Suppressor macrophage treated with lipopolysaccharide for 1 hour (primary cell): ENCODE results near the gene ETS2.
A peak's percentile ranks its signal among the peaks of the same experiment; 100 is the strongest.
"Not testable (repeated sequence)": the region's sequence is repeated elsewhere in the genome, so short reads cannot be mapped to it uniquely, and the experiment has no call there.

Experiments used
- DNase-seq, 3 donors: peaks; one replicate each; pipeline ENCODE4 v3.0.0-alpha.2; 2020 to 2022

ETS2 gene

DNA sequence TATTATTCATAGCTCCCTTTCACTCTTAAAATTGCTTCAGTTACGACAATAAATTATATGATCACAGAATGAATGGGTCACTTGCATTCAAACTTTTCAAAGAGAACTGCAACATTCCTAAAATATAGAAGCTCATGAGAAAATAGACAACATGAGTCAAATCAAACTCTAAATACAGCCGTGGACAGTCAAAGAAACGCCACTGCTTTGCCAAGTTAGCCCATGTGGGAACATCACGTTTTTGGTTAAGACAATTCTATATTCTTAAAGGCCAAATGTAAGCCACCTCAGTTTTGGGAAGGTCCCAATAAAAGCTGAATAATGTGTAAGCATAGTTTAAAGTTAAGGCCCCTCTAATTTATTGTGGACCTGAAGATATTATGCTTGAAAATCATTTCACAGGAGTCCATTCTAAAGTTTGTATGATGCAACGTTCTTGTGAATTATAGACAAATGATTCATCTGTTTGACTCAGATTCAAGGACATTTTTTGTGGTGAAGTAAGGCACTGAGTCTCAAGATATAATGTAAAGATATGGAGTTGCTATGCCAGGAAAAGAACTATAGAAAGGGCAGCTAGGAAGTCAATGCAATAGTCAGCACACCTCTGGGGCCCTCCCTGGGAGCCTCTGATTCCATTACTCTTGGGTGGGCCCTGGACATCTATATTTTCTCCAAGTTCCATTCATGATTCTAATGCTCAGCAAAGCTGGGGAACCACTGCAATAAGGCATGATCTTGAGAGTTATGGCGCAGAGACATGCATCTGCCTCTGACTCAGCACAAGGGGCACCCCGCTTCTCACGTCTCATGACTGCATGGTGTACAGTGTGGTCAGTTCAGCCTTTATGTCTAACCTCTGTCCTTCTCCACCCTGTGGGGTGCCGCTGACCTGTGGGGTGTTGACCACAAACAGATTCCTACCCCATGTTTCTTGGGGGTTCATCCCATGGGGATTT is 33.9 kb downstream of the ETS2 start:
- peak; percentile 86 to 89 (median 89) for DNase-seq

DNA sequence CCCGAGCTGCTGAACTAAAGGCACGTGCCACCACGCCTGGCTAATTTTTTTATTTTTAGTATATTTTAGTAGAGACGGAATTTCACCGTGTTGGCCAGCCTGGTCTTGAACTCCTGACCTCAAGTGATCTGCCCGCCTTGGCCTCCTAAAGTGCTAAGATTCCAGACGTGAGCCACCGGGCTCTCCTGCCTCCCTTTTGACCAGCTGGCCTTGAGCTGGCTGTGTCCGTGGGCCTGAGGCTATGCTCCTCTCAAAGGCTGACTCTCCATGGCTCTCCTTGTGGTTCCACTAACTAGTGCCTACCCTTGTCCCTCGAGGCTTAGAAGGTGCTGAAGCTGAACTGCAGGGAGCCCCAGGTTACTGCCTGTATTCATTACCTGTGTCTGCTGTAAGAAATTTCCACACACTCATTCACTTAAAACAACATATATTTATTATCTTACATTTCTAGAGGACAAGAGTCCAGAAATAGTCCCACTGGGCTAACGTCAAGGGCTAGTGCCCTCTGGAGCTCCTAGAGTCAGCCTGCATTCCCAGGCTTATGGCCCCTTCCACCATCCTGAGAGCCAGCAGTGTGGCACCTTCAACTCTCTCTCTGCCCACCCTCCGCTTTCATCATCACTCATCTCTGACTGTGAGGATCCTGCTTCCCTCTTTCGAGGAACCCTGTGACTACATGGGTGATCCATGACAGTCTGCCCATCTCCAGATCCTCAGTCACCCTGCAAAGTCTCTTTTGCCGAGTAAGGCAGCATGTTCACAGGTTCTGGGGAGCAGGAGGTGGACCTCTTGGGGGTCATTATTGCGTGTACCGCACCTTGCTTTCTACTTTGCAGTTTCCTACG is 34.9 kb downstream of the ETS2 start:
- peak; percentile 59 to 75 (median 63) for DNase-seq

DNA sequence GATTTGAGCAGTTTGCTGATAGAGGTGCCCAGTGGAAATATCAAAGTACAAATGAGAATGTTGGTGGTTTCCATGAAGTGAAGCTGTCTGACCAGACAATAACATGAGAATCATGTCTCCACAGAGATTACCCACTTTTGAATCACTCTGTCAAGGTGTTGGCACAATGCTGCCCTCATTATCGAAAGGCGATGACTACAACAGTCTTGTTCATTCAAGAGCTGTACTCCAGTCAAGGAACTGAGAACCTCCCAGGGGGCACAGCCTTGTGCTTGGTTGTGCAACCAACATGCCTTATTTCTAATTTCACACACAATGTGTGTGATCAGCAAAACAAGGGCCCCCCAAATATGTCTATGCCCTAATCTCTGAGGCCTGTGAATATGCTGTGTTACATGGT is 35.7 kb downstream of the ETS2 start:
- no peak for DNase-seq

DNA sequence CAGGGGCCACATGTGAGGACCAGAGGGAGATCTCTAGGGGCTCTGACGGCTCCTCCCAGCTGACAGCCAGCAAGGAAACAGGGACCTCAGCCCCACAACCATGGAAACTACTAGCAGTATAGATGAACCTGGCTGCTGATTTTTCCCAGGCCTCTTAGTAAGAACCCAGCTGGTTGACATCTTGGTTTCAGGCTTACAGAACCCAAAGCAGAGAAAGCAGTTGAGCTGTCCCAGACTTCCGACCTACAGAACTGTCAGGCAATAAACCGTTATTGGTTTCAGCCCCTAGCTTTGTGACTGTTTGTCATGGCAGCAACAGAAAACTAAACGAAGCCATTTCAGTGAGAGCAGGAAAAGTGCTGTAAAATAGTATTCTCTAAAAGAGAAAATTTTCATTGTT is 36.4 kb downstream of the ETS2 start:
- DNase-seq: no peak

DNA sequence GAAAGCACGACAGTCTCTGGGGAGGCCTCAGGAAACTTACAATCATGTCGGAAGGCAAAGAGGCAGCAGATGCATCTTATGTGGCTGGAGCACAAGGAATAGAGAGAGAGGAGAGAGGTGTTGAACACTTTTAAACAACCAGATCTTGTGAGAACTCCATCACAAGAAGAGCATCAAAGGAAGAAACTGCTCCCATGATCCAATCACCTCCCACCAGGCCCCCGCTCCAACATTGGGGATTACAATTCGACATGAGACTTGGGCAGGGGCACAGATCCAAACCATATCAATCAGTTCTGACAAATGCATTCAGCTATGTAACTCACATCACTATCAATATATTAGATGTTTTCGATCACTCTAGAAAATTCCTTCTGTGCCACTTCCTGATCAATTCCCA is 37.6 kb downstream of the ETS2 start:
- no peak for DNase-seq

DNA sequence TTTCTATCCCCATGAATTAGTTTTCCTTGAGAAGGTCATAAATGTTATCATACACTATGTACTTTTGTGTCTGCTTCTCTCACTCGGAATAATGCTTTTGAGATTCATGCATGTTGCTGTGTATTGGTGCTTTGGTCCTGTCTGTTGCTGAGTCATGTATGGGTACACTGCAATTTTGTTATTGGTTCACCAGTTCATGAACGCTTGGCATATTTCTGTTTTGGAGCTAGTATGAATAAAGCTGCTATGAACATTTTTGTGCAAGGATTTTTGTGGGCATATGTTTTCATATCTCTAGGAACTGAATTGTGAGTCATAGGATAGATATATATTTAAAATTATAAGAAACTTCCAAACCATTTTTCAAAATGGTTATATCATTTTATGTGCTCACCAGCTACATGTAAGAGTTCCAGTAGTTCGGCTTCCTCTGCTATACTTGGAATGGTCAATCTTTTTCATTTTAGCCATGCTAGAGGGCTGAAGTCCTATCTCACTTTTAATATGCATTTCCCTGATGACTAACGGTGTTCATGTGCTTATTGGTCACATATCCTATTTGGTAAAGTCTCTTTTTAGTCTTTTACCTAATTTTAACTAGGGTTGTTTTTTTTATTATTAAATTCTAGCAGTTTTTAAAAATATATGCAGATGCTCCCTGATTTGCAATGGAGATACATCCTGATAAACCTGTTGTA is 38.2 kb downstream of the ETS2 start:
- peak; percentile 34 to 63 (median 63) for DNase-seq

DNA sequence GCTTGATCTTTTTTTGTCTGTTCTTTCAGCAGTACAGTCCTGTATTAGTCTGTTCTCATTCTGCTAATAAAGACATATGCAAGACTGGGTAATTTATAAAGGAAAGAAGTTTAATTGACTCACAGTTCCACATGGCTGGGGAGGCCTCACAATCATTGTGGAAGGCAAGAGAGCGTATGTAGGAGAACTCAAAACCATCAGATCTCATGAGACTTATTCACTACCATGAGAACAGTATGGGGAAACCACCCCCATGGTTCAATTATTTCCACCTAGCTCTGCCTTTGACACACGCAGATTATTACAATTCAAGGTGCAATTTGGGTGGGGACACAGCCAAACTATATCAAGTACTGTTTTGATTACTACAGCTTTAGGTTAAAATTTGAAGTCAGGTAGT is 39.6 kb downstream of the ETS2 start:
- DNase-seq: not testable (repeated sequence)

DNA sequence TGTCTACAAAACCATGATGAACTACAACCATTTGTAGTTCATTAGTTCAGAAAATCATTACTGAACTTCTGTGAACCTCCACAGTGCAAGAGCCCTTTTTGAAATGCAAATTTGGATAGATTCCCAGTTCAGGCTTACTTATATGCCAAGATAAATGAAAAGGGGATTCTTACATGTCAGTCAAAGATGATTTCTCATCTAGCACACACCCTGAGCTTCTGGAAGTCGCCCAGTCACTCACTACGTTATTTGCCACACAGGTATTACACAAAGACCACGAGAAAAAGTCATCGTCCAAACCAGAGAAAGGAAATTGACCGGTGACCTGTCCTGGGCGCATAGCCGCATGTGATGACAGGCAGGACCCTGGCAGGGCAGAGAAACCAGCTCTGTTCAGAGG is 41.8 kb downstream of the ETS2 start:
- DNase-seq: no peak

DNA sequence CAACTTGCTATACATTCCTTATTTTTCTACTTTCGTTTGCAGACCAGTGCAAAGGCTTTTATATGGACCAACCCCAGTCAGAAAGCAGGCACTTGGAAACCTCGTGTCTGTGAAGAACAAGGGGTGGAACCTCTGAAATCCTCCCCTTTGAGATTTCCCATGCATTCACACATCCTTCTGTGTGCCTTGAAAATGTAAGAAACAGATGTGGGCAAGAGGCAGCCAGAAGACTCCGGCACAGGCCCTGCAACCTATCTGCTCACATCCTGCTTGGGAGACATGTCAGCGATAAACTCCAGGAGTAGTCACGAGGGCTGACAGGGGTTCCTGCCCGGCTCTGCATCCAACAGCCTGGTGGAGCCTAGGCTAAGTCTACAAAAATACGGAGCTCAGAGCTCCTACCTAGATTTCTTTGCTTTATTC is 42.5 kb downstream of the ETS2 start:
- no peak for DNase-seq

DNA sequence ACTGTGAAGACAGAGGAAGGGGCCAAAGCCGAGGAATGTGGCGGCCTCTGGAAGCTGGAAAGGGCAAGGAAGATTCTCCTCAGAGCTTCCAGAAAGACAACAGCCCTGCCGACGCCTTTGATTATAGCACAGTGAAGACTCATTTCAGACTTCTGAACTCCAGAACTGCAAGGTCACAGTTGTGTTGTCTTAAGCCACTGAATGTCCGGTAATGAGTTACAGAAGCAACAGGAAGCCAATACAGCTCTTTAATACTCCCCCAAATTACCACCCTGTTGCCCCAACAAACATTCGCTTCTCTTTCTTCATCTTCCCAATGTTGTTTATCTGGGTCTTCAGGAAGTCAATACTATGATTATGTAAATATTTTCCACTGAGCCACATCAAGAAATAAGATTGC is 44.0 kb downstream of the ETS2 start:
- no peak for DNase-seq

DNA sequence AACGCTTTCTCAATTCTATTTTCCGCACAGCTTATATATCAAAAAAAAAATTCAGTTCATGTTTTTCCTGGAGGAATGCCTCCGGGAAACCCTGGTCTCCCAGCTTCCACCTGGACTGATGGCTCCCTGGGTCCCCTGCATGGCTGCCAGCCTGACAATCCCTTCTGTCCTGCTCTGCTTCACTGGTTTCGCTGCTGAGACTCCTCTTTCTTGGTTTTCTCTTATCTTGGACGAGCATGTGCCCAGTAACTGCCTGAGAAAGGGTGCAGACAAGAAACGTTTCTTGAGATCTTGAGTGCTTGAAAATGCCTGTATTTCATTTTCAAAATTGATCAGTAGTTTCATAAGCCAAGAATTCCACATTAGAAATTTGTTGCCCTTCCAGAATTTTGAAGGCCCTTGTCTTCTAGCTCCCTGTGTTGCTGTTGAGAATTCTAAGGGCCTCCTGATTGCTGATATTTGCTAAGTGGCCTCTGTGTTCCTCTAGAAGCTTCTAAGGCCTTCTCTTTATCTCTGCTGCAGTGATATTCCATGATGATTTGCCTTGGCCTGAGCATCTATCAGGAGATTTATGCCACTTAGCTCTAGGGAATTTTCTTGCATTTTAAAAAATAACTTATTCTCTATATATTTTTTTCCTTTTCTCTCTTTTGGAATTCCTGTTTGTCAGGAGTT is 44.7 kb downstream of the ETS2 start:
- no peak for DNase-seq

DNA sequence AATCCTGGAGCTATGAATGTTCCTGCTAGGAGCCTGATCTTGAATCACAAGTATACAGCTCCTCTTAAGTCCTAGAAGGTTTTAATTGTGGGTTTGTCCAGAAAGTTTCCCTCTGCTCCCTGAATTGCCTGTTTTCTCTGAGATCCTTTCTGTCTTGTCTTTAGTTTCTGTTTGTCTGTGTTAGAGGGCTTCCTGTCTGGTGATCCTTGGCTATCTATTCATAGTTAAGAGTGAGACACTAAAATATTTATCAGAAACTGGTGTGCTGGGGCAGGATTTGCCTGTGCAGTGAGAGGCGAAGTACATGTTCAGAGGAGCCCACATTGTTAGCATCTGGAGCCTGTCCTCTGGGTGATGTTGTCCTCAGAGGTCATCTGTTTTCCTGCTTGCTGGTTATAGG is 45.4 kb downstream of the ETS2 start:
- no peak for DNase-seq

DNA sequence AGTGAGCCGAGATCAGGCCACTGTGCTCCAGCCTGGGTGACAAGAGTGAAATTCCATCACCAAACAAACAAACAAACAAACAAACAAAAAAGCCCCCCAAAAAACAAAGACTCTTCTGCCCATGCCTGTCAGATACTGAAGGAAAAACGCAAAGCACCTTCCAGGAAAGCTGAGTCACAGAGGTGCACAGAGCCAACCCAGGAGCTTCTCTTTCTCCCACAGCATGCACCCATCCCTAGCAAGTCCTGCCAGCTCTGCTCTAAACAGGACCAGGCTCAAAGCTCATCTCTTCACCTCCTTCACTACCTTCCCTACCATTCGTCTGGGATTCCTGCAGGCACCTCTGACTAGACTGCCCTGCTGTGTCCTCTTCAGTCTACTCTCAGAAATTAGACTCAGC is 46.5 kb downstream of the ETS2 start:
- DNase-seq: no peak

DNA sequence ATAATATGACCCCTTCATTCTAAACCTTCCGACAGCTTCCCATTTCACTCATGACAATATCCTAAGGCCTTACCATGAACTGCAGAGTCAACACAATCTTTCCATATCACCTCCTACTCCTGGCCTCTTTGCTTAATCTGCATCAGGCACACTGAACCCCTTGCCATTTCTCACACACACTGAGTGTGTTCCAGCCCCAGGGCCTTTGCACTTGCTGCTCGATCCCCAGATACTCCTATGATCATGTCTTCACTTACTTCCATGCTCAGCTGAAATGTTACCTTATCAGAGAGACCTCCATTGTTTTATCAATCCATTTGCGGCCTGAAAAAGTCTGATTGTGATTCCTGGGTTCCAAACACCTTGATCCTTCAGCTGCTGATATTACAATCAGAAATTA is 47.0 kb downstream of the ETS2 start:
- no peak for DNase-seq

DNA sequence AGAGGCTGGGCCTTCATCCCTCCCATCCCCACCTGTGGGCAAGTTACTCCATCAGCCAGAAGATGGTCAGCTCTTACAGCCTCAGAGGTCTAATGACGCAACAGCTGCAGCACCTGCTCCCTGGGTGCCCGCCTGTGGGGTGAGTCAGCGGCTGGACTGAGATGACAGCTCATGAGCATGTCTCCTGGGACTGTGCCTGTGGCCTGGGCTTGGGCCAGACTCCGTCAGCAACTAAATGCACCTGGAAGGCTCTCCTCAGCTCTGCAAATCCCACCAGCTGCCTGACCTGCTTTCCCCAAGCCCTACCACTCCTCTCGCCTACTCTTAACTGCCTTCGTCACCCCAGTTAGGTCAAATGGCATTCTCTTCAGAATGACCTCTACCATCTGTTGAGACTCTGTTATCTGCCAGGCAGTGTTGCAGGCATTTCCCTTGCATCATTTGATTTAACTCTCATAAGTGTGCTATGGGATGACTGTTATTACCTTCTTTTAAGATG is 47.7 kb downstream of the ETS2 start:
- DNase-seq: no peak

DNA sequence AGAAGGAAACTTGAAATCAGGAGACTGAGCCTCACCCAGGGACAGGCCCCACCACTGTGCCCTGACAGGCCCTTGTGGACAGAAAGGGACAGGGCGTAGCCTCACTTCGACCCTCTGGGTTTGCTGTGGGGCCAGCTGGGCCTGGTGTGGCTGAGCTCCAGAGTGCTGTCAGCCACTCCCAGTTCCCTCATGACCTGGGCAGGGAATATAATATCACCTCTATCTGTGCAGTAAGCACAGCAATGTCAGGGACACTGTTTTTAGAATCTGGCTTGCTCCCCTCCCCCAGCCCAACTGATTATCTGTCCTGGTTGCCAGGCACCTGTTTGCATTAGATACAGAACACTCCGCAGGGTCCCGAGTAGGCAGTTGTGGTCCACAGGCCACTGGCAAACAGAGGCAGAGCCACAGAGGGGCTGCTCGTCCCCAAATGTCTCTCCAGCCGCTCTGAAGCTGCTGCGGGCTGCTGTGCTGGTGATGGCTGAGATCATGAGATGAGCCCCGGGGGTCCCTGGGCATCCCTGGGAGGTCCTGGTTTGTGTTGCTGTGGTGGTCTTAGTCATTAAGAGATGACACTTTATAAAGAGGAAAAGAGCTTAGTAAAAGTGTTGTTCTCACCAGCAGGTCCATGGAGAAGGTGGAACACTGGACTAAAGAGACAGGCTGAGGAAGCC is 51.6 kb downstream of the ETS2 start:
- DNase-seq: no peak

DNA sequence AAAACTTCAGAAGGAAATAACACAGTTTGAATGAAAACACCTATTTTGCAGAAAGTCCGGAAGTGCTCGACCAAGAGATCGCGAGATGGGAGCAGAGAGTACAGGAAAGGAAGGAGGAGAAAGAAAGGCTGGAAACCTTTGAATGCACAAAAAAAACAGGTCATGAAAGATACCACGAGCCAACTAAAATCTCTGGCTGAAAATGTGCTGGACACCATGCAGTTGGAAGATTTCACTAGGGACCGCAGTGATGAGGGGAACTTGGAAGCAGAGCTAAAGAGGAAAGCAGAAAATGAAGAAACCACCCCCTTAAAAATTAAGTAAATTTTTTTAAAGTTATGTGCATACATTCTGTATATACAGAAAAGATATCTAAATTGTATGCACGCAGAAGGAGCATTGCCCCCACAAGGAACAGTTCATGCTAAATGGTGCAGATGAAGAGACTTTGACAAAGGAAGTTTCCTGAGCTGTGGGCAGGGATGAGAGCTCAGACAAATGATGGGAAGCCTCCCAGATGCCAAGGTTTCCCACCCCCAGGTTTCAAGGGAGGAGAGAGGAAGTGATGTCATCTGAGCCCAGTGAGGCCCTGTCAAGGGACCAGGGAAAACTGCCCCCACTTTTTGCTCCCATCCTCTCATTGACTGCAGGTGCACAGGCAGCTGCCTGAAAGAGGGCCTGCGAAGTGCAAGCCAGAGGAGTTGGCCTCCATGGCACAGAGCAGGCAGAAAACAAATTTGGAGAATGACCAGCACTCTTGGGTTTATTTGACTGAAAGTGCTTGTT is 52.5 kb downstream of the ETS2 start:
- no peak for DNase-seq

DNA sequence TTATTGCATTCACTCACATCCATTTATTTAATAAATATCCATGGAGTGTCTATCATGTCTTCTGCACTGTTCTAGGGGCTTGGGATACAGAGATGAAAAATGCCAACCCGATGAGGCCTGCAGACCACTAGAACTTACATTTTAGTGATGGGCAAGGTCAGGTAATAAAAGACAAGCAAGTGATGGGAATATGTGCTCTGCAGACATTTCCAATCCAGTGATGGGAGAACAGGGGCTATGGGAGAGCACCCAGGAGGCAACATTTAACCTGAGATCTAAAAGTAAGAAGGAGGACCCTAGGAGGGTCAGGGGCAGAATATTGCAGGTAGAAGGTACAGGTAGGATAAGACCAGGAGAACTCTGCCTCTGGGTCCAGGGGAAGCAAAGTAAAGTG is 53.1 kb downstream of the ETS2 start:
- DNase-seq: no peak

DNA sequence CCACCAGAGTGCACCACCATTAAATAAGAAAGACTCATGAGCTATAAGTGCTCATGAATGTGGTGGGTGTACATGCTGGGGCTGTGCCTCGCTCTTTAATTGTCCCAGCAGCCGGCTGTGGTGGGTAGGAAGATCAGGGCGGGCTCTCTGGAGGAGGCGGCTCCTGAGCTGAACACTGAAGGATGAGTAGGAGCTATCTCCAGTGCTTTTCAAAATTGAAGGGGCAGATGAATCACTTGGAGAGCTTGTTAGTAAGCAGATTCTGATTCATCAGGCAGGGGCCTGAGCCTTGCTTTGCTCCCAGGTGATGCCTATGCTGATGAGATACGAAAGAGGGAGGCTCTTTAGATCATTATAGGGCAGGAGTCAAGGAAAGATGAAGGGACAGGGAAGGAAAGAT is 54.1 kb downstream of the ETS2 start:
- peak in 2 of 3 donors; percentile 29 to 40 for DNase-seq

DNA sequence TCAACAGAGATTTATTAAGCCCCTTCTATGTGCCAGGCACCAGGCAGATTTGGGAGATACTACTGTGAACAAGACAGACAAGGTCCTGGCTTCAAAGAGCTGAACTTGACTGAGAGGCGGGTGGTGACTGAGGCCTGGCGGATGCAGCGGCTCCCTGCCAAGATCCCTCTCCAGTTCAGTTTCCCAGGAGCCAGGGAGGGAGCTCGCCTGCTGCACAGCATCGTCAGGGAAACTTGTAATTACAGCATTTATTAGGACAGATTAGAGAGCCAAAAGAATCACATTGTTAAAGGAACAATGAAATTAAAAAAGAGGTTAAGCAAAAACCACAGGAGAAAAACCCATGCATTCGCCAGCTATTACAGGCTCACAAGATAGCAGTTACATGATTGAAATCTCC is 55.3 kb downstream of the ETS2 start:
- no peak for DNase-seq
